ENCODE measurements around the gene SNTG2. TPM values are rescaled to one million over a fixed set of nuclear protein-coding genes. Genes with fewer than 3 reads are reported as not detected.

SNTG2 gene
- 1 to 10 TPM; 2.5 to 3.2 TPM for total RNA-seq

DNA sequence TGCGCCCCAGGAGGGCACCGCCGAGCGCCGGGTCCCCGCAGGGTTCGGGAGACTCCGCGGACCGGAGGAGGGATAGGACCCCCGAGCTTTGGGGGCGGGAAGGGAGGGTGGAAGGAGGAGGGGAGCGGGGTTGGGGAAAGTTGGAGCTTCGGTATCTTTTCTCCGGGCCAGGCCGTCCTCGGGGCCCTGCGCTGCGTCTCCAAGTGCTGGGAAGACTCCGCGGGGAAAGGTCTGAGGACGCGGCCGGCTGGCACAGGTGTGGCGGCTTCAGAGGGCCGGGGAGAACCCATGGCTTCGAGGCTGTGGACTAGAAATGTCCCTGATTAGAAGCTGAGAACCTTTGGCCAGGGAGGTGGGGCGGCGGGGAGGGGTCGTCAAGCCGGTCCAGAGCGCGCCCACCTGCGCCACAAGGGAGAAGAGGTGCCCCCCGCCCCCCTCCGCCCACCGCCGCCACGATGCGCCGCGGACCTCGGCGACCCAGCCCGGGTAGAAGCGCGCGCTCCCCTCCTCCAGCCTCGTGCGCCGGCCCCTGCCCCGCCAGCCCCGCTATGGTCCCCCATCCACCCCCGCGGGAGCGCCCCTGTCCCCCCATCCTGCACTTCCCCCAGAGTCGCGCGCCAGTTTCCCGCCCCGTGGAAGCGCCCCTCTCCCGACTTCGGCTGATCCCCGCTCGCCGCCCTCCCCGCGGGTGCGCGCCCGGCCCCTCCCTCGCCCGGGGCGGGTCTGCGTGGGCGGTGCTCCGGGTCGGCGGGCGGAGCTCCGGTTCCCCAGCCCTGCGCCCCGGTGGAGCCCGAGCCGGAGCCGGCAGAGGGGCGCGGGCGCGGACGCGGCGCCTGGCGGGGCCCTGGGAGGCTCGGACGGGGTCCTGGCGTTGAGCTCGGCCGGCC is at the start of gene SNTG2:
Gene SNTG2 (plus strand): TSS at position 770 of the 887 bp plus-strand sequence. CDS start 148 bp downstream, outside the sequence.
- H3K4me1 Mint-ChIP-seq (ENCODE audit: low read depth), result peaks cover 45% of the 10 kb centered on the region
- ChIA-PET CTCF (interaction anchor here (1.3 kb wide), 1 partner anchor 24 kb away, joined by 3 read pairs; no protein-coding TSS in a partner anchor), POLR2A (interaction anchor here (0.7 to 1.3 kb wide), 2 partner anchors 24 to 25 kb away, joined by 4 to 6 read pairs; no protein-coding TSS in a partner anchor)
- no peaks in the 10 kb centered on the region for H3K36me3 Mint-ChIP-seq (ENCODE audit: low read depth)
- H3K27ac Mint-ChIP-seq, result peak within 1 kb of the TSS; percentile 64
- ATAC-seq (peak; percentile 63), DNase-seq (peak; percentile 71)
- H3K27me3 Mint-ChIP-seq, result peaks cover 22% of the 10 kb centered on the region
- no peaks in the 10 kb centered on the region for H3K9me3 Mint-ChIP-seq
- intact Hi-C loops (cut with micrococcal nuclease), result no loop called here
- H3K4me3 Mint-ChIP-seq, result peak within 1 kb of the TSS; percentile 73
- no peak for TF ChIP-seq CTCF (IDR thresholded peaks at IDR 0.05)

- no peak for TF ChIP-seq CTCF (IDR thresholded peaks at IDR 0.05)
- H3K9me3 Mint-ChIP-seq, result peaks cover 9% of the 10 kb centered on the region
- ChIA-PET POLR2A (no interaction called here), CTCF (no interaction called here)
- ATAC-seq (no peak), DNase-seq (no peak)
- H3K4me3 Mint-ChIP-seq, result no peak overlapping the region
- H3K27me3 Mint-ChIP-seq, result peaks cover 1% of the 10 kb centered on the region
- H3K36me3 Mint-ChIP-seq (ENCODE audit: low read depth), result no peaks in the 10 kb centered on the region
- intact Hi-C loops (cut with micrococcal nuclease), result no loop called here
- no peak overlapping the region for H3K27ac Mint-ChIP-seq
- no peaks in the 10 kb centered on the region for H3K4me1 Mint-ChIP-seq (ENCODE audit: low read depth)
Observed at GRCh38 chr2:902584-902983, 48.1 kb upstream of the SNTG2 start.

DNA sequence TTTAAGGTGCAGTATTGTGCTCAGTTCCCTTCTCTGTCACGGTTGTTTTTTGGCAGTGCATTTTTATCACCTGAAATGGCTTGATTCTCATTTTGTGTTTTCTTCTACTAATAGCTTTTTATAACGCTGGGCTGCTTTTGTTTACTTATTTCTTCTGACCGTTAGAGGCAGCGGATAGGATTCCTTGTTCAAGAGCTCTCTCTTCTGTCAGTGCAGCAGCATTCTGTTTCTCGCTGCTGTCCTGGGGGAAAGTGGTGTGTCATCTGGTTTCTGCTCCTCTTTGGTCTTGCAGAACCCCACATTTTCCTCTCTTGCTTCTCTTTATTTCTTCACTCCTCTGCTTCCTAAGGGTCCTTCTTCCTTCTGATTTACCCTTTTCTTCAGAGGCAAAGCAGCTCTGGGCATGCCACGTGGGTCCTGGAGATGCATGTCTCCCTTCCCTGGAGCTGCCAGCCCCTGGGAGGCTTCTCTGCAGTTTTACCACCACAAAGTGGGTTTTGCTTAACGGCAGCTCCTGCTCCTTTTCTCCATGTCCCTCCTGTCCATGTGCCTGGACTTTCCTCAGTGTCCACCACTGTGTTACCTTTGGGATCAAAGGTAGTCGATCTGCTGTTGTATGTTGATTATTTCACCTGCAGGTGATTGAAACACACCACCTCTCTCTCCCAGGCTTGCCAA is 47.3 kb upstream of the SNTG2 start:
- ChIA-PET POLR2A (no interaction called here), CTCF (no interaction called here)
- H3K27ac Mint-ChIP-seq, result no peak overlapping the region
- TF ChIP-seq CTCF (IDR thresholded peaks at IDR 0.05), result no peak
- ATAC-seq (no peak), DNase-seq (no peak)
- H3K36me3 Mint-ChIP-seq (ENCODE audit: low read depth), result no peaks in the 10 kb centered on the region
- peaks cover 1% of the 10 kb centered on the region for H3K27me3 Mint-ChIP-seq
- intact Hi-C loops (cut with micrococcal nuclease), result no loop called here
- H3K9me3 Mint-ChIP-seq, result peaks cover 5% of the 10 kb centered on the region
- H3K4me1 Mint-ChIP-seq (ENCODE audit: low read depth), result no peaks in the 10 kb centered on the region
- no peak overlapping the region for H3K4me3 Mint-ChIP-seq

DNA sequence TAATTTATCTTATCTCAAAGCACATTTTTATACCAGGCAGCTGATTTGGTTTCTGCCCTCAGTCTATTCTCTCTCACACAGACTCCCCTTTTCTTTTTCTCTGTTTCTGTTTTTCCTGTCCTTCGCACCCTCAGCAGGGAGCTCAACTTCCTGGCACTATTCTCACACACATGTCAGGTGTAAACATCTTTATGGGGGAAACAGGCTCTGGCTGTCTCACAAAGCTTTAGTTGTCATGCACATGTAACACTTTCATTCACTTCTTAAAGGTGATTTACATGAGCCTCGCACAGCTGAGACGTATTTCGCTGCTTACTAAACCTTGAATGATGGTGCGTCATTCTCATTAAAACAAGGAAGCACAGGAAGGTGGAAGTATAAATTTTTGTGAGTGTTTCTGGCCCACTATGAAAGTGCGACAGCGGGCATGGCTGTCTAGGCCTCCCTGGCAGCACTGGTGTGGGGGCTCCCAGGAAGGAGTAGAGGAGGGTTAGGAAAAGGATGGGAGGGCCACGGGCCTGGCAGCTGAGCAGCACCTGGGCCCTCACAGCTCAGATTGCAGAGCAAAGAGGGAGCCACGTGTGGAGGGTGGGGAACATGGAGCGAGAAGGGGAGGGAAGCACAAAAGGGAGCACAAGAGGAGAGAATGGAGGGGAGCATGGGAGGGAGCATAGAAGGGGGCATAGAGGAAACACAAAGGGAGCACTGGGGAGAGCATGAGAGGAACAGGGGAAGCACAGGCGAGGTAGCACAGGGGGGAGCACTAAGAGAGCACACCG is 46.2 kb upstream of the SNTG2 start:
- no peak for ATAC-seq
- no peak overlapping the region for H3K4me3 Mint-ChIP-seq
- H3K9me3 Mint-ChIP-seq, result peaks cover 5% of the 10 kb centered on the region
- intact Hi-C loops (cut with micrococcal nuclease), result no loop called here
- peaks cover 2% of the 10 kb centered on the region for H3K4me1 Mint-ChIP-seq (ENCODE audit: low read depth)
- no peak for DNase-seq
- ChIA-PET CTCF (no interaction called here), POLR2A (no interaction called here)
- no peak overlapping the region for H3K27ac Mint-ChIP-seq
- TF ChIP-seq CTCF (IDR thresholded peaks at IDR 0.05), result no peak
- H3K36me3 Mint-ChIP-seq (ENCODE audit: low read depth), result no peaks in the 10 kb centered on the region
- peaks cover 1% of the 10 kb centered on the region for H3K27me3 Mint-ChIP-seq
